SK-N-SH (cell line): ENCODE results near the gene IL17REL.

Source experiments
- CTCF ChIP-seq: fragments of 200-600 bp; sonication (generic); IDR thresholded peaks from 2 replicates; pipeline ENCODE4 v1.6.1; 2017; ENCODE audit warnings: antibody characterized with exemption, mild to moderate bottlenecking, moderate library complexity
- TAF1 ChIP-seq: IDR thresholded peaks from 2 replicates; pipeline ENCODE4 v1.6.1; 2012; ENCODE audit warnings: low read depth, mild to moderate bottlenecking, low read length, moderate library complexity, borderline replicate concordance

GRCh38 chr22:50035131-50035881, 22.7 kb upstream of the IL17REL start:
- TF ChIP-seq TAF1 (no peak), CTCF (no peak)
